HG02642 (cell line): ENCODE data around the gene CPTP.

Source experiments
- ATAC-seq: cut with Tn5 transposase; IDR thresholded peaks from one replicate; pipeline ENCODE4 v1.9.1; 2021; ENCODE audit warnings: mild to moderate bottlenecking; ENCODE audit not compliant: unreplicated experiment, poor library complexity

Gene CPTP

GRCh38 chr1:1376551-1377226, 52.1 kb downstream of the CPTP start:
- ATAC-seq: no peak

DNA sequence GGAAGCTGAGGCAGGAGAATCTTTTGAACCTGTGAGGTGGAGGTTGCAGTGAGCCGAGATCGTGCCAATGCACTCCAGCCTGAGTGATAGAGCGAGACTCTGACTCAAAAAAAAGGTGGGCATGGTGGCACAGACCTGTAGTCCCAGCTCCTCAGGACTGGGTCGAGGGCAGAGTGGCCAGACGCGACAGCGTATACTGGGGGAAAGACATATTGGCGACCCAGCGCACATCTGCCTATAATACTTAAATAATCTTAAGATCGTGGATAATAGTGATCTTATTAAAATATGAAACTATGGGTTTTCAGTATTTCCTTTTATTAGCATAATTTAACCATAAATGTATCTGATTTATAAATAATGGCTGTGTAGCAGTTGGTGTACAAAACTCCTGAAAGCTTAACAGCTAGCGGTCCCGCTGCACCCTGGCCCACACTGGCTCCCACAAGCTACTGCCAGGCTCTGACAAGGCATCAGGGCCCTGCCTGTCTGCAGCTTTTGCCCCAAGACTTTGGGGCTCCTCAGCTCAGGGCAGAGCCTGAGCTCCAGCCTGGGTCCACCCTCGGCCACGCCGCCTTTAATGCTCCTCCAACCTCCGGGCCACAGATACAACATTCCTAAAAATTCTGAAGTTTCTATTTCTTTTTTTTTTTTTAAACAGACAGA, 53.1 kb downstream of the CPTP start:
- no peak for ATAC-seq
